Measurements from ENCODE around the gene CRYBA2. TPM values are rescaled to one million over a fixed set of nuclear protein-coding genes. Genes with fewer than 3 reads are reported as not detected.
A peak's percentile ranks its signal among the peaks of the same experiment; 100 is the strongest.

CRYBA2 gene
- total RNA-seq, 1 donor from 2014 or later = 77.3 TPM

GRCh38 chr2:219018286-219018685 lies 25.1 kb upstream of the CRYBA2 start:
- Mint-ChIP-seq H3K36me3 (no peaks in the 10 kb centered on the region), H3K4me1 (ENCODE audit: unreplicated experiment) (no peaks in the 10 kb centered on the region), H3K27ac (no peak overlapping the region), H3K9me3 (no peaks in the 10 kb centered on the region), H3K4me3 (no peak overlapping the region), H3K27me3 (peaks cover 63% of the 10 kb centered on the region)
- TF ChIP-seq, protein P1, sequence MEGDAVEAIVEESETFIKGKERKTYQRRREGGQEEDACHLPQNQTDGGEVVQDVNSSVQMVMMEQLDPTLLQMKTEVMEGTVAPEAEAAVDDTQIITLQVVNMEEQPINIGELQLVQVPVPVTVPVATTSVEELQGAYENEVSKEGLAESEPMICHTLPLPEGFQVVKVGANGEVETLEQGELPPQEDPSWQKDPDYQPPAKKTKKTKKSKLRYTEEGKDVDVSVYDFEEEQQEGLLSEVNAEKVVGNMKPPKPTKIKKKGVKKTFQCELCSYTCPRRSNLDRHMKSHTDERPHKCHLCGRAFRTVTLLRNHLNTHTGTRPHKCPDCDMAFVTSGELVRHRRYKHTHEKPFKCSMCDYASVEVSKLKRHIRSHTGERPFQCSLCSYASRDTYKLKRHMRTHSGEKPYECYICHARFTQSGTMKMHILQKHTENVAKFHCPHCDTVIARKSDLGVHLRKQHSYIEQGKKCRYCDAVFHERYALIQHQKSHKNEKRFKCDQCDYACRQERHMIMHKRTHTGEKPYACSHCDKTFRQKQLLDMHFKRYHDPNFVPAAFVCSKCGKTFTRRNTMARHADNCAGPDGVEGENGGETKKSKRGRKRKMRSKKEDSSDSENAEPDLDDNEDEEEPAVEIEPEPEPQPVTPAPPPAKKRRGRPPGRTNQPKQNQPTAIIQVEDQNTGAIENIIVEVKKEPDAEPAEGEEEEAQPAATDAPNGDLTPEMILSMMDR (conservative IDR thresholded peaks at IDR 0.05) = no peak
- no peak for DNase-seq (ENCODE audit: extremely low spot score, unreplicated experiment)

DNA sequence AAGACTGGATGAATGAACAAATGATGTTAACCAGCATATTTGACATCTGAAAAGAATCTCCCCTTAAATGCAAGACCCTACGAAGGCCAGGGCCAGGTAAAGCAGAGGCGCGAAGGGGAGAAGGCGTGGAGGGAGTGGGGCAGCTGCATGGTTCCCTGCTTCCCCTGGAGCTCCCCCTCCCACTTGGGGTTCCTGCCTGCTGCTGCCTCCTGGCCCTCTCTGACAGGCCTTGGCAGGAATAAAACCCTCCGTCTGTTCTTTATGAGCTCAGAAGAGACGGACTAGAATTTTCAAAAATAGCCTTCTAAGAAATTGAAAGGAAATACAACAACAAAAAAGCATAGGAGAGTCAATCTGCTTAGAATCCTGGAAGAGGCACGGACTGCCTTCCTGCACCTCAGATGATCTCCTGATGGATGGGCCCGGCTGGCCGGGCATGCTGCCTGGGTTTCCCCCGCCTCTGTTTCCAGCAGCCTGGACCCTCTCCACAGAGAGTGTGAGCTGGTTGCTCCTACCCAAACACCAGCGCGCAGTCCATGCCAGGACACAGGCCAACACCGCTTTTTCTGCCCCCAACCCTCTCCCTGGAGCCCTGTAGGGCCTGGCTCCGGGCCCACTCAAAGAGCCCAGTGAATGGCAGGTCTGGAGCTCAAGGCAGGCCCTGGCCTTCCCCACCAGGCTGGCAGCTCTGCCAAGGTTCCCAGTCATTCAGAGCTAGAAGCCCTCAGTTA lies 24.1 kb upstream of the CRYBA2 start:
- Mint-ChIP-seq H3K27me3 (peaks cover 67% of the 10 kb centered on the region), H3K4me3 (no peak overlapping the region), H3K36me3 (no peaks in the 10 kb centered on the region), H3K4me1 (ENCODE audit: unreplicated experiment) (no peaks in the 10 kb centered on the region), H3K9me3 (no peaks in the 10 kb centered on the region), H3K27ac (no peak overlapping the region)
- no peak for DNase-seq (ENCODE audit: extremely low spot score, unreplicated experiment)
- TF ChIP-seq, protein P1 (conservative IDR thresholded peaks at IDR 0.05) = no peak

DNA sequence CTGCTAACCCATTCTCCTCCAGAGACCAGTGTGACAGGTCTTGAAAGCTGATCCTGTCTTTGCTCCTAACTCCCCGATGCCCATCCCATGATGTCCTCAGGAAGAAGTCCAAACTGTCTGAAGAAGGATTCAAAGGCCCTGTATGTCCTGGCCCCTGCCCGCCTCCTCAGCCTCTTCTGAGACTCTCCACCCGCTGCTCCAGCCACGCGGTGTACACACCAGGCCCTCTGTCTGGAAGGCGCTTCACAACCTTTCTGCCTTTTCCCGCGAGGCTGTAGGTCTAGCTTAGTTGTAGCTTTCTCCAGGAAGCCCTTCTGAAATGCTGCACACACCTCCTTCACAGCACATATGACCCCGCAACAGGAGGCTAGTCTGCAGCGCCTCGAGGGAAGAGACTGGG lies 23.5 kb upstream of the CRYBA2 start:
- Mint-ChIP-seq H3K36me3 (no peaks in the 10 kb centered on the region), H3K4me1 (ENCODE audit: unreplicated experiment) (no peaks in the 10 kb centered on the region), H3K4me3 (no peak overlapping the region), H3K27me3 (peaks cover 70% of the 10 kb centered on the region), H3K27ac (no peak overlapping the region), H3K9me3 (no peaks in the 10 kb centered on the region)
- TF ChIP-seq, protein P1 (conservative IDR thresholded peaks at IDR 0.05) = no peak
- no peak for DNase-seq (ENCODE audit: extremely low spot score, unreplicated experiment)

DNA sequence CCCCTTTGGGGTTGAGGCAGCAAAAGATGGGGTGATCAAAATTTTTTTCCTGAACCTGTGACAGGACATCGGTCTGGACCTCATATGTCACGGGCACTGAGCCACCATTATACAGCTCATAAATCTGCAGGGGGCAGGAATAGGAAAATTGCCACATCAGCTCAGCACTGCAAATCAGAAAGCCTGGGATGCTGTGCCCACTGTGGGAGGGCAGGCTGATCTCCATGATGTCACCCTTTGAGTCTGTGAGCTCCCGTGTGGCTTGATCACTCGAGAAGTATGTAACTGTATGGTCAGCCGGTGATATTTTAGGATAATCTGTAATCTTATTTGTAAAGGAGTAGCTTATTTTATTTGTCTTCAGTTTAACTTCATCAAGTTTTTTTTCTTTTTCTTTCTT lies 17.7 kb upstream of the CRYBA2 start:
- TF ChIP-seq, protein P1 (conservative IDR thresholded peaks at IDR 0.05) = no peak
- Mint-ChIP-seq H3K27ac (no peak overlapping the region), H3K9me3 (no peaks in the 10 kb centered on the region), H3K4me1 (ENCODE audit: unreplicated experiment) (no peaks in the 10 kb centered on the region), H3K4me3 (no peak overlapping the region), H3K27me3 (peaks cover 65% of the 10 kb centered on the region), H3K36me3 (no peaks in the 10 kb centered on the region)
- DNase-seq (ENCODE audit: extremely low spot score, unreplicated experiment) = no peak

DNA sequence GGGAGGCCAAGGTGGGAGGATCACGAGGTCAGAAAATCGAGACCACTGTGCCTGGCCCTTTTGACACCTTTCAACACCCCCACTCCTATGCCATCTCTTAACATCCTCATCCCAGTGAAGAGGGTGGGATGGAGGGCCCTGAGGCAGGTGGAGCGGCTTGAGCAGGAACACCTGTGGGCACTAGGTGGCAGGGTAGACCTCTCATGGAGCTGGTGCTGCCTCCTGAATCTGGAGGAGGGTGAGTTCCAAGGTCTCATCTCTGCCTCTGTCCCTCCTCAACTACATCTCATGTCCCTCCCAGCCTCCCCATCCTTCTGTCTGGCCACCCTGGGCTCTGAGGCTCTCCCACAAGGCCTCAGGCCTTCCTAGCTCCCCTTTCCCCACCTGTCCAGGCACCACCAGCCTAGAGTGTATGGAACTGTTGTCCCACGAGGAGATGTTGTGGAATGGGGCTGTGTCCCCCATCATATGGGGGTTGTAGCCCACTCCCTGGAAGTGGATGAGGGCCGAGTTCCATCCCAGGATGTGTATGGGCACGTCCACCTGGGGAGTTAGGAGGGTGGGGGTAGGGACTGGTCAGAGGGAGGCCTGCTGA lies 17.0 kb upstream of the CRYBA2 start:
- DNase-seq (ENCODE audit: extremely low spot score, unreplicated experiment) = no peak
- Mint-ChIP-seq H3K4me1 (ENCODE audit: unreplicated experiment) (no peaks in the 10 kb centered on the region), H3K4me3 (no peak overlapping the region), H3K27me3 (peaks cover 65% of the 10 kb centered on the region), H3K27ac (no peak overlapping the region), H3K36me3 (no peaks in the 10 kb centered on the region), H3K9me3 (no peaks in the 10 kb centered on the region)
- TF ChIP-seq, protein P1 (conservative IDR thresholded peaks at IDR 0.05) = peak; percentile 56

Measured in type B pancreatic cell (in vitro differentiated cells).